ENCODE results near the gene SATB2.

SATB2 gene

DNA sequence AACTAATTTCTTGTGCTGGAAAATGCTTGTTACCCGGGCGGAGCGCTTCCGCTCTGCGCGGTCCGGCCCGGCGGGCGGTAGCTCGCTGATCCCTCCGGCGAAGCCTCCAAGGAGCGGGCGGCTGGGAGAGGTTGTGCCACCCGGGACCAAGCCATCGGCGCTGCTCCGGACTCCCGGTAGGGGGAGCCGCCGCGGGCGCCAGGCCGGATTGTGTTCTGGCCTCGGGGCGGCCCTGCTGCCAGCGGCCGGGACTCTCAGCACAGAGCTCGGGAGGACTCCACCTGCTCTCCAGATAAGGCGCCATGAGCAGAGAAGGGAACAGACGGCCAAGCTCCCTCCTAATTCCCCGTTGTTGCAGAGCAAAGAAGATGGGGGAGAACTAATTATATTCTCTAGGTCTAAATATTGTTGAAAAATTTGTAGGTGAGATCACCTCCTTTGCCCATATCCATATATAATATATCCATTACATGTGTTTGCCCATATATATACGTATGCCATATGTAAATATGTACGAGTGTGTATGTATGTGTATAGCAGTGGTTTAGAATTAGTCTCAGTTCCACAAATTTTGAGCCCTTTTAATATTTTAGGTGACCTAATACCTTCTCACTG lies 13.8 kb upstream of the SATB2 start:
- ChIA-PET CTCF (interaction anchor here (0.7 to 8.1 kb wide), 32 partner anchors 9 to 1175 kb away, joined by 3 to 133 read pairs (median 4); no protein-coding TSS in a partner anchor), POLR2A (interaction anchor here (0.6 kb wide), 1 partner anchor 11 kb away, joined by 4 read pairs; no protein-coding TSS in a partner anchor)
- peak; percentile 94 for TF ChIP-seq CTCF (IDR thresholded peaks at IDR 0.05; ENCODE audit: insufficient read depth, low read length, missing control alignments)
- DNase-seq (ENCODE audit: low read depth, low spot score), result no peak
- peak overlapping the region; percentile 43 for H3K4me3 ChIP-seq (ENCODE audit: low read depth, low read length)

- no peak for TF ChIP-seq CTCF (IDR thresholded peaks at IDR 0.05; ENCODE audit: insufficient read depth, low read length, missing control alignments)
- ChIA-PET CTCF (interaction anchor here (0.8 to 8.1 kb wide), 28 partner anchors 8 to 1175 kb away, joined by 3 to 133 read pairs (median 4); no protein-coding TSS in a partner anchor), POLR2A (interaction anchor here (0.6 kb wide), 1 partner anchor 10 kb away, joined by 4 read pairs; no protein-coding TSS in a partner anchor)
- peak overlapping the region; percentile 43 for H3K4me3 ChIP-seq (ENCODE audit: low read depth, low read length)
- DNase-seq (ENCODE audit: low read depth, low spot score), result no peak
Observed at GRCh38 chr2:199470672-199471442, 13.1 kb upstream of the SATB2 start.

- H3K4me3 ChIP-seq (ENCODE audit: low read depth, low read length), result no peak overlapping the region
- DNase-seq (ENCODE audit: low read depth, low spot score), result no peak
- TF ChIP-seq CTCF (IDR thresholded peaks at IDR 0.05; ENCODE audit: insufficient read depth, low read length, missing control alignments), result no peak
- ChIA-PET CTCF (interaction anchor here (1.0 to 8.1 kb wide), 13 partner anchors 14 to 1173 kb away, joined by 3 to 133 read pairs (median 4); no protein-coding TSS in a partner anchor), POLR2A (no interaction called here)
Observed at GRCh38 chr2:199470361-199470671, 12.6 kb upstream of the SATB2 start.

- DNase-seq (ENCODE audit: low read depth, low spot score), result no peak
- CTCF ChIA-PET, result interaction anchor here (0.9 to 8.1 kb wide), 10 partner anchors 14 to 1172 kb away, joined by 3 to 133 read pairs (median 4); no protein-coding TSS in a partner anchor
- POLR2A ChIA-PET, result no interaction called here
- no peak overlapping the region for H3K4me3 ChIP-seq (ENCODE audit: low read depth, low read length)
- TF ChIP-seq CTCF (IDR thresholded peaks at IDR 0.05; ENCODE audit: insufficient read depth, low read length, missing control alignments), result no peak
Observed at GRCh38 chr2:199469514-199470360, 12.0 kb upstream of the SATB2 start.

GRCh38 chr2:199468561-199469513 lies 11.1 kb upstream of the SATB2 start:
- no peak for DNase-seq (ENCODE audit: low read depth, low spot score)
- ChIA-PET POLR2A (no interaction called here), CTCF (interaction anchor here (0.9 to 8.1 kb wide), 8 partner anchors 14 to 1172 kb away, joined by 3 to 133 read pairs (median 3); no protein-coding TSS in a partner anchor)
- TF ChIP-seq CTCF (IDR thresholded peaks at IDR 0.05; ENCODE audit: insufficient read depth, low read length, missing control alignments), result no peak
- H3K4me3 ChIP-seq (ENCODE audit: low read depth, low read length), result no peak overlapping the region
